Panc1 (cell line): ENCODE results near the gene PTPRF. TPM values are rescaled to one million over a fixed set of nuclear protein-coding genes. Genes with fewer than 3 reads are reported as not detected.

ENCODE experiments used
- ATAC-seq: fragments of 200-7000 bp; cut with Tn5 transposase; 2 replicates; pipeline ENCODE4 v1.9.1; 2020; ENCODE audit warnings: mild to moderate bottlenecking, moderate library complexity
- BruUV-seq: library from RNA; stranded (reverse); fragments of 400-500 nt; replicated peaks from 2 replicates; lab custom pipeline; 2021; lab: Mats Ljungman, UMichigan
- CTCF ChIA-PET: fragments of 300-600 bp; sonication (Branson Sonifier 250); formaldehyde crosslinking; loops from one replicate; lab custom pipeline; 2022; ENCODE audit warnings: antibody characterized with exemption; lab: Charles Lee
- POLR2A ChIA-PET: fragments of 300-600 bp; sonication (Branson Sonifier 250); formaldehyde crosslinking; loops from one replicate; lab custom pipeline; 2022; ENCODE audit warnings: antibody characterized with exemption; lab: Charles Lee
- DNase-seq: peaks from one replicate; pipeline ENCODE4 v3.0.0-alpha.2; 2010; ENCODE audit warnings: low read depth, low spot score
- H3K27ac ChIP-seq: 2 replicates; pipeline ENCODE4 v1.5.1; 2011; ENCODE audit warnings: mild to moderate bottlenecking, low read length, inconsistent platforms
- H3K27me3 ChIP-seq: fragments of 200-500 bp; sonication (Bioruptor generic); 2 replicates; pipeline ENCODE4 v1.6.0; 2014; ENCODE audit warnings: low read length, inconsistent platforms; ENCODE audit not compliant: control insufficient read depth, insufficient read depth
- H3K36me3 ChIP-seq: fragments of 200-500 bp; sonication (Bioruptor generic); 2 replicates; pipeline ENCODE4 v1.5.1; 2014; ENCODE audit warnings: inconsistent platforms, mild to moderate bottlenecking, low read length, moderate library complexity; ENCODE audit not compliant: control insufficient read depth, insufficient read depth
- H3K4me1 ChIP-seq: 2 replicates; pipeline ENCODE4 v1.5.1; 2011; ENCODE audit warnings: inconsistent platforms, mild to moderate bottlenecking, low read length, moderate library complexity; ENCODE audit not compliant: control insufficient read depth, insufficient read depth
- H3K4me3 ChIP-seq, 2 experiments: 2 replicates each; pipeline ENCODE4 v1.5.1; 2011 to 2012; ENCODE audit warnings: low read depth in 2 of 2, low read length in 2 of 2, mild to moderate bottlenecking in 2 of 2, inconsistent platforms in 1 of 2, moderate library complexity in 1 of 2
- H3K9me3 ChIP-seq: fragments of 200-500 bp; sonication (Bioruptor generic); 2 replicates; pipeline ENCODE4 v1.5.1; 2014; ENCODE audit warnings: low read depth, mild to moderate bottlenecking, inconsistent platforms, low read length, moderate library complexity; ENCODE audit not compliant: control insufficient read depth, insufficient read depth
- POLR2AphosphoS5 ChIP-seq: IDR thresholded peaks from 2 replicates; pipeline ENCODE4 v1.6.1; 2012; ENCODE audit warnings: mild to moderate bottlenecking, low read depth, low read length, moderate library complexity
- SIN3A ChIP-seq: IDR thresholded peaks from 2 replicates; pipeline ENCODE4 v1.6.1; 2012; ENCODE audit warnings: low read depth, mild to moderate bottlenecking, low read length, moderate library complexity, borderline replicate concordance; ENCODE audit not compliant: insufficient read depth
- TCF7L2 ChIP-seq: IDR thresholded peaks from 2 replicates; pipeline ENCODE4 v1.6.1; 2011; ENCODE audit warnings: mild to moderate bottlenecking, low read depth, low read length, inconsistent platforms
- in situ Hi-C: cut with HindIII; loops from 2 replicates; pipeline ENCODE4 v1.10.0; 2016; ENCODE audit warnings: low sequenced_read_pairs, low pct_unique_long_range_greater_than_20kb
- intact Hi-C: fragments of 100-400 bp; cut with micrococcal nuclease; formaldehyde crosslinking; loops from one replicate; pipeline ENCODE4 v1.10.0; 2022; ENCODE audit not compliant: unreplicated experiment
- total RNA-seq: library from RNA; stranded (reverse); gene quantifications from one replicate; pipeline ENCODE4 v1.2.1, GENCODE V29; 2021; ENCODE audit not compliant: unreplicated experiment
- TF ChIP-seq, protein P1 (sequence below), 2 experiments: IDR thresholded peaks; 2 replicates each; pipeline ENCODE4 v1.6.1; 2011 to 2012; ENCODE audit warnings: low read depth in 2 of 2, control low read depth in 1 of 2, low read length in 1 of 2, mild to moderate bottlenecking in 1 of 2, moderate library complexity in 1 of 2; ENCODE audit not compliant: insufficient read depth in 1 of 2
- TF ChIP-seq, protein P2 (sequence below): fragments of 450-650 bp; IDR thresholded peaks from 2 replicates; pipeline ENCODE4 v1.5.1; 2017; ENCODE audit warnings: mild to moderate bottlenecking

The PTPRF gene
- total RNA-seq, 1 experiment from 2014 or later, result 77.5 TPM

DNA sequence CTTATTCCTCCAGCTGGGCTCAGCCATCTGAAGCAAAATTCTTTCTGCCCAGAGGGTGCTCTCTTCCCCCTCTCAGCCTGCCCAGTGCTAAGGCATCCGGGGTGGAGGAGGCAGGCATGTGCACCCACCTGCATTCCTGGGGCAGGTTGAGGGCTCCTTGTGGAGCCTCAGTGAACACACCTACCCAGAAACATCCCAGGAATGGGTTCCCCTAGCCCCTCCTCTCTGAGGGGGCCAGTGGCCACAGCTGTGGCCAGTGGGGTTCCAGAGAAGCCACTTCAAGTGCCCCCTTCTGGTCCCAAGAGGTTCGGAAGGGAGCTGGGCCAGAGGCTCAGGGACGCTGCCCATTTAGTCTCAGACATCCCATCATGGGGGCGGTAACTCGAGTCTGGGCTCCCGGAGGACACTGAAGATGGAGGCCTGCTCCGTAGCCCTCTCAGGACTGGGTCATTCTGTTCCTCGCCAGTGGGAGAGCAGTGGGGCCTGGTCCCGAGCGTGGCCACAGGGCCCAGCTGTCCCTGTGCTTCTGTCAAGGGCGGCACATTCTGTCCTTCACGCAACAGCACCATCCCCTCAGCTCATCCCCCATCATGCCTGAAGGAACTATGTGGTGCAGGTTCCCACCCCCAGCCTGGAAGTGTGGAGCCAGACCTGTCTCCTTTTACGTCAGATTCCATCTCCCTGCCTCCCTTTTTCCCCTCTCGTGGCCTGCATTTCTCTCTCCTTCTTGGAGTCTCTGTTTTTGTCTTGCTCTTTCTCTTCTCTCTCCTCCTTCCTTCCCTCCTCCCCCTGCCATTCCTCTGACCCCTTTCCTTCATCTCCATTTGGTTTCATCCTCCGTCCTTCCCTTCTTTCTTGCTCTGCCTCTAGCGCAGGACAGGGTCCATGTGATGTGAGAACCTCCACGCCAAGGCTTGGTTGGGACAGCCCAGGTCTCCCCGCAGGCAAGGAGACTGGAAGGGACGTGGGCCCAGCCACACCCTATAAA, 69.6 kb downstream of the PTPRF start:
- H3K4me3 ChIP-seq, result no peak overlapping the region
- in situ Hi-C loops, result no loop called here
- no peaks in the 10 kb centered on the region for H3K36me3 ChIP-seq
- no peaks in the 10 kb centered on the region for H3K27me3 ChIP-seq
- no peaks in the 10 kb centered on the region for H3K4me1 ChIP-seq
- H3K27ac ChIP-seq, result no peak overlapping the region
- no TSS peak for BruUV-seq
- DNase-seq (no peak), ATAC-seq (no peak)
- intact Hi-C loops, result no loop called here
- ChIA-PET CTCF (no interaction called here), POLR2A (no interaction called here)
- TF ChIP-seq POLR2AphosphoS5, result no peak
- TF ChIP-seq, protein P1, sequence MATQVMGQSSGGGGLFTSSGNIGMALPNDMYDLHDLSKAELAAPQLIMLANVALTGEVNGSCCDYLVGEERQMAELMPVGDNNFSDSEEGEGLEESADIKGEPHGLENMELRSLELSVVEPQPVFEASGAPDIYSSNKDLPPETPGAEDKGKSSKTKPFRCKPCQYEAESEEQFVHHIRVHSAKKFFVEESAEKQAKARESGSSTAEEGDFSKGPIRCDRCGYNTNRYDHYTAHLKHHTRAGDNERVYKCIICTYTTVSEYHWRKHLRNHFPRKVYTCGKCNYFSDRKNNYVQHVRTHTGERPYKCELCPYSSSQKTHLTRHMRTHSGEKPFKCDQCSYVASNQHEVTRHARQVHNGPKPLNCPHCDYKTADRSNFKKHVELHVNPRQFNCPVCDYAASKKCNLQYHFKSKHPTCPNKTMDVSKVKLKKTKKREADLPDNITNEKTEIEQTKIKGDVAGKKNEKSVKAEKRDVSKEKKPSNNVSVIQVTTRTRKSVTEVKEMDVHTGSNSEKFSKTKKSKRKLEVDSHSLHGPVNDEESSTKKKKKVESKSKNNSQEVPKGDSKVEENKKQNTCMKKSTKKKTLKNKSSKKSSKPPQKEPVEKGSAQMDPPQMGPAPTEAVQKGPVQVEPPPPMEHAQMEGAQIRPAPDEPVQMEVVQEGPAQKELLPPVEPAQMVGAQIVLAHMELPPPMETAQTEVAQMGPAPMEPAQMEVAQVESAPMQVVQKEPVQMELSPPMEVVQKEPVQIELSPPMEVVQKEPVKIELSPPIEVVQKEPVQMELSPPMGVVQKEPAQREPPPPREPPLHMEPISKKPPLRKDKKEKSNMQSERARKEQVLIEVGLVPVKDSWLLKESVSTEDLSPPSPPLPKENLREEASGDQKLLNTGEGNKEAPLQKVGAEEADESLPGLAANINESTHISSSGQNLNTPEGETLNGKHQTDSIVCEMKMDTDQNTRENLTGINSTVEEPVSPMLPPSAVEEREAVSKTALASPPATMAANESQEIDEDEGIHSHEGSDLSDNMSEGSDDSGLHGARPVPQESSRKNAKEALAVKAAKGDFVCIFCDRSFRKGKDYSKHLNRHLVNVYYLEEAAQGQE (IDR thresholded peaks at IDR 0.05; ENCODE audit: insufficient read depth in 1 of 2, low read depth in 2 of 2, low read length in 1 of 2), result no peak
- TF ChIP-seq, protein P2, sequence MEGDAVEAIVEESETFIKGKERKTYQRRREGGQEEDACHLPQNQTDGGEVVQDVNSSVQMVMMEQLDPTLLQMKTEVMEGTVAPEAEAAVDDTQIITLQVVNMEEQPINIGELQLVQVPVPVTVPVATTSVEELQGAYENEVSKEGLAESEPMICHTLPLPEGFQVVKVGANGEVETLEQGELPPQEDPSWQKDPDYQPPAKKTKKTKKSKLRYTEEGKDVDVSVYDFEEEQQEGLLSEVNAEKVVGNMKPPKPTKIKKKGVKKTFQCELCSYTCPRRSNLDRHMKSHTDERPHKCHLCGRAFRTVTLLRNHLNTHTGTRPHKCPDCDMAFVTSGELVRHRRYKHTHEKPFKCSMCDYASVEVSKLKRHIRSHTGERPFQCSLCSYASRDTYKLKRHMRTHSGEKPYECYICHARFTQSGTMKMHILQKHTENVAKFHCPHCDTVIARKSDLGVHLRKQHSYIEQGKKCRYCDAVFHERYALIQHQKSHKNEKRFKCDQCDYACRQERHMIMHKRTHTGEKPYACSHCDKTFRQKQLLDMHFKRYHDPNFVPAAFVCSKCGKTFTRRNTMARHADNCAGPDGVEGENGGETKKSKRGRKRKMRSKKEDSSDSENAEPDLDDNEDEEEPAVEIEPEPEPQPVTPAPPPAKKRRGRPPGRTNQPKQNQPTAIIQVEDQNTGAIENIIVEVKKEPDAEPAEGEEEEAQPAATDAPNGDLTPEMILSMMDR, result no peak
- TF ChIP-seq SIN3A, result no peak
- H3K9me3 ChIP-seq, result no peaks in the 10 kb centered on the region

DNA sequence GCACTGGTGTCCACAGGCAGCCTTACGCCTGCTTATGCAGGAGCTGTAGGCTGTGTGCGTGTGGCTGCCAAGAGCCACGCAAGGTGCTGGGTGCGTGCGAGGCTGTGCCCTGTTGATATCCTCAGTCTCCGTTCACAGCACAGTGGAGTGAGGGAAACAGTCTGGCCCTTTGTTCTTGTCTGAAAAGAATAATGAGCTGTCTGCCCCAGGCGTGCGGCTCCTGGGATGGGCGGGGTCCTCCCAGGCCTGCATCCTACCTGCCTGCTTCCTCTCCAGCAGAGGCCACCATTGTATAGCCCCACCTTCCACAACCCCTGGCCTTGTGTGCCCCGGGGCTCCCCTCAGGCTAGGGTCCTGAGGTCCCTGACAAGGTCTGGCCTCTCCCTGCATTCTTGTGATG, 72.3 kb downstream of the PTPRF start:
- CTCF ChIA-PET, result no interaction called here
- TF ChIP-seq POLR2AphosphoS5 (no peak), TCF7L2 (no peak), SIN3A (no peak)
- TF ChIP-seq, protein P1 (IDR thresholded peaks at IDR 0.05; ENCODE audit: insufficient read depth in 1 of 2, low read depth in 2 of 2, low read length in 1 of 2), result no peak
- TF ChIP-seq, protein P2, result no peak
- POLR2A ChIA-PET, result no interaction called here
- no TSS peak for BruUV-seq
- in situ Hi-C loops (no loop called here), intact Hi-C loops (no loop called here)
- no peaks in the 10 kb centered on the region for H3K9me3 ChIP-seq
- peak; percentile 30; the same call in 1 of the 2 replicates for ATAC-seq
- no peaks in the 10 kb centered on the region for H3K4me1 ChIP-seq
- H3K4me3 ChIP-seq, result no peak overlapping the region
- H3K36me3 ChIP-seq, result no peaks in the 10 kb centered on the region
- no peaks in the 10 kb centered on the region for H3K27me3 ChIP-seq
- no peak for DNase-seq
- no peak overlapping the region for H3K27ac ChIP-seq
